GM23338 (cell line): ENCODE measurements around the gene C1orf198.

Experiments
- CREB1 ChIP-seq: fragments of 250-450 bp; sonication (Bioruptor Pico); IDR thresholded peaks from 2 replicates; pipeline ENCODE4 v1.5.0; 2020; ENCODE audit warnings: low read depth, mild to moderate bottlenecking, moderate library complexity
- CTCF ChIP-seq, 2 experiments: fragments of 200-600 bp in 1 of 2; sonication (generic) in 1 of 2; conservative IDR thresholded peaks; 2 replicates each; pipeline versions ENCODE4 v1.5.1 to v1.6.1; 2016 to 2017; ENCODE audit warnings: antibody characterized with exemption in 2 of 2, low read depth in 2 of 2, mild to moderate bottlenecking in 2 of 2, moderate library complexity in 1 of 2
- ETS1 ChIP-seq: IDR thresholded peaks from 2 replicates; pipeline ENCODE4 v1.6.1; 2016; ENCODE audit warnings: antibody characterized with exemption
- EZH2 ChIP-seq: fragments of 200-600 bp; sonication (generic); IDR thresholded peaks from one replicate; pipeline ENCODE4 v1.8.0; 2017; ENCODE audit warnings: antibody characterized with exemption, mild to moderate bottlenecking, low read depth; ENCODE audit not compliant: unreplicated experiment
- EZH2phosphoT487 ChIP-seq: fragments of 200-600 bp; sonication (generic); IDR thresholded peaks from one replicate; pipeline ENCODE4 v1.8.1; 2018; ENCODE audit warnings: antibody characterized with exemption; ENCODE audit not compliant: unreplicated experiment
- JUNB ChIP-seq: IDR thresholded peaks from one replicate; pipeline ENCODE4 v1.6.1; 2016; ENCODE audit warnings: antibody characterized with exemption; ENCODE audit not compliant: unreplicated experiment
- NANOG ChIP-seq: IDR thresholded peaks from 2 replicates; pipeline ENCODE4 v1.6.1; 2016; ENCODE audit warnings: antibody characterized with exemption, borderline replicate concordance
- POLR2AphosphoS5 ChIP-seq: IDR thresholded peaks from 2 replicates; pipeline ENCODE4 v1.6.1; 2016; ENCODE audit warnings: antibody characterized with exemption, low read depth
- REST ChIP-seq: IDR thresholded peaks from one replicate; pipeline ENCODE4 v1.6.1; 2018; ENCODE audit warnings: antibody characterized with exemption; ENCODE audit not compliant: unreplicated experiment
- STAT1 ChIP-seq: IDR thresholded peaks from one replicate; pipeline ENCODE4 v1.6.1; 2016; ENCODE audit warnings: antibody characterized with exemption; ENCODE audit not compliant: unreplicated experiment
- ZNF114 ChIP-seq: fragments of 250-450 bp; sonication (Bioruptor Pico); IDR thresholded peaks from 2 replicates; pipeline ENCODE4 v1.5.0; 2020; ENCODE audit warnings: mild to moderate bottlenecking, moderate library complexity
- ZNF331 ChIP-seq: fragments of 250-450 bp; sonication (Bioruptor Pico); IDR thresholded peaks from 2 replicates; pipeline ENCODE4 v1.5.0; 2020; ENCODE audit warnings: low read depth, mild to moderate bottlenecking, moderate library complexity
- ZNF462 ChIP-seq: fragments of 250-450 bp; sonication (Bioruptor Pico); IDR thresholded peaks from 2 replicates; pipeline ENCODE4 v1.5.0; 2020; ENCODE audit warnings: mild to moderate bottlenecking, moderate library complexity

GRCh38 chr1:230877146-230877923 lies 9.0 kb upstream of the C1orf198 start:
- no peak for TF ChIP-seq CTCF (conservative IDR thresholded peaks at IDR 0.05; ENCODE audit: low read depth in 2 of 2)
- no peak for TF ChIP-seq EZH2phosphoT487
- no peak for TF ChIP-seq REST
- TF ChIP-seq POLR2AphosphoS5, result no peak
- no peak for TF ChIP-seq EZH2
- TF ChIP-seq JUNB, result no peak
- no peak for TF ChIP-seq ETS1
- TF ChIP-seq CREB1 (CRISPR knock-in tag), result no peak
- TF ChIP-seq ZNF114 (CRISPR knock-in tag), result no peak
- TF ChIP-seq STAT1, result no peak
- TF ChIP-seq ZNF331 (CRISPR knock-in tag), result no peak
- TF ChIP-seq NANOG, result no peak
- TF ChIP-seq ZNF462 (CRISPR knock-in tag), result no peak
